SK-MEL-5 (cell line): ENCODE results near the gene RRP1. TPM values are rescaled to one million over a fixed set of nuclear protein-coding genes. Genes with fewer than 3 reads are reported as not detected.

Experiments
- DNase-seq: peaks from one replicate; pipeline ENCODE4 v3.0.0-alpha.2; 2016; ENCODE audit warnings: low read depth, low spot score
- in situ Hi-C: cut with HindIII; loops from 2 replicates; pipeline ENCODE4 v1.10.0; 2016; ENCODE audit warnings: low sequenced_read_pairs, high pct_unique_total_duplicates, low pct_unique_long_range_greater_than_20kb
- polyA plus RNA-seq, 2 experiments: library from polyadenylated mRNA; depleted of rRNA; stranded (reverse); fragments of >200 nt; gene quantifications; 2 replicates each; pipeline ENCODE4 v1.2.3, GENCODE V29; 2015
- total RNA-seq: library from RNA; depleted of rRNA; stranded (reverse); fragments of >200 nt; shearing (Covaris generic); gene quantifications from 2 replicates; pipeline ENCODE4 v1.2.3, GENCODE V29; 2014; rRNA removed

Gene RRP1
- 23.1 and 25.7 TPM in 2 replicates for total RNA-seq
- polyA plus RNA-seq (2015; cell fraction: cytosol; rRNA removed), result 21.8 TPM in 2 replicates
- 85.5 and 108 TPM in 2 replicates for polyA plus RNA-seq (2015; cell fraction: nucleus; rRNA removed)

DNA sequence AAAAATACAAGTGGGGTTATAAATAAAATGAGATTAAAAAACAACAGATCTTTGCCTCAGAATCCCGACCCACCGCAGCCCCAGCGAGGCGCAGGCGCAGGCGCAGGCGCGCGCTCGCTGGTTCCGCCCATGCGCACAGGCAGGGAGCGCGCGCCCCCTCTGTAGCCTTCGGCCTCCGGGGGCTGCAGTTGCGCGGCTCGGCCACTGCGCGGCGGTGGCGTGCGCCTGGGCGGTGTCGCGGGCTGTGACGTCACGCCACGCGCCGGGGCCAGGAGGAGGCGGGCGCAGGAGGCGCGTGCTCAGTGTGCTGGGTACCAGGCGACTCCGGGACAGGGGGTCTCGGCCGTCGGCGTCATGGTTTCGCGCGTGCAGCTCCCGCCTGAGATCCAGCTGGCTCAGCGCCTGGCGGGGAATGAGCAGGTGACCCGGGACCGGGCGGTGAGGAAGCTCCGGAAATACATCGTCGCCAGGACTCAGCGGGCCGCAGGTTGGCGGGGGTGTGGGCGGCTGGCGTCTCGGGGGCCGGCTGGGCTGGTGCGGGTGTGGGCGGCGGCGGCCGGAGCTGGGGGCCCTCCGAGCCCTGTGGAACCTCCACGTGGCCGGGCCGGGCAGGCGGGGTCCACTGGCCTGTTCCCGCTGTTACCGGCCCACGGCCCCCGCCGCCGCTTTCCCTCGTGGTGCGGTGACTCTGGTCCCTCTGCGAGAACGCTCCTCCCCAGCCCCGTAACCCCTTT lies at the start of gene RRP1:
TSS of gene RRP1 (plus strand) at position 302 of the 734 bp plus-strand sequence. CDS start at position 355, 53 bp downstream.
- in situ Hi-C loops, result no loop called here
- peak; percentile 81 for DNase-seq

DNA sequence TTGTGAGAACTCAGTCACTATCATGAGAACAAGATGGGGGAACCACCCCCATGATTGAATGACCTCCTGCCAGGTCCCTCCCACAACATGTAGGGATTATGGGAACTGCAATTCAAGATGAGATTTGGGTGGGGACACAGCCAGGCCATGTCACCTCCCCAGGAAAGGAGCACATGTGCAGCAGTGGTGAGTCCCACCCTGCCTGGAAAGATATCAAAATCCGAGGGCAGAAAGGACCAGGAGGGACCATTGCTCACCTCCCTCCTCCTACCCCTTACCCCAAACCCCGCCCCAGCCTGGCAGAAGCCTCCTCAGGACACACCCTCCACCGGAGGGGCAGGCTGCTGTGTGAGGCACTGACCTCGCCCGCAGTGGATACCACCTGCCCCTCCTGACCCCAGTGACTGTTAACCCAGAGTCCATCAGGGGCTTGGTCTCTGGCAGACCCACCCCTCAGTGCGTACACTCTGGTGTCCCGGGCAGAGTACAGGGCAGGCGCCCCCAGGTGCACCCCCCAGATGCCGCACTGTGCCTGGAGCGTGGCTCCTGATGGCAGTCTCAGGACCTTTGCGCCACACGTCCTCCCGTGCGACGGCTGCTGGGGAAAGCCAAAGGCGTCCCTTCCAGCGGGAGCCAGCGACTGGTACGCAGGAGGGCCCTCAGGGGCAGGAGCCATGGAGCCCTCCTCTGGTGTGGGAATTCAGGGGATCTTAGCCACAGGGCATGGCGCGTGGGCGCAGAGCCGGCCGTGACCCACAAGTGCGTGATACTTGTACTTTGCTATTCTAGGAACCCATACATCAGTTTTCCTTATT lies 49.5 kb upstream of the RRP1 start:
- in situ Hi-C loops, result no loop called here
- DNase-seq, result no peak

- in situ Hi-C loops, result no loop called here
- DNase-seq, result peak; percentile 35
These were observed 48.8 kb upstream of the RRP1 start for GRCh38 chr21:43740497-43741156.

DNA sequence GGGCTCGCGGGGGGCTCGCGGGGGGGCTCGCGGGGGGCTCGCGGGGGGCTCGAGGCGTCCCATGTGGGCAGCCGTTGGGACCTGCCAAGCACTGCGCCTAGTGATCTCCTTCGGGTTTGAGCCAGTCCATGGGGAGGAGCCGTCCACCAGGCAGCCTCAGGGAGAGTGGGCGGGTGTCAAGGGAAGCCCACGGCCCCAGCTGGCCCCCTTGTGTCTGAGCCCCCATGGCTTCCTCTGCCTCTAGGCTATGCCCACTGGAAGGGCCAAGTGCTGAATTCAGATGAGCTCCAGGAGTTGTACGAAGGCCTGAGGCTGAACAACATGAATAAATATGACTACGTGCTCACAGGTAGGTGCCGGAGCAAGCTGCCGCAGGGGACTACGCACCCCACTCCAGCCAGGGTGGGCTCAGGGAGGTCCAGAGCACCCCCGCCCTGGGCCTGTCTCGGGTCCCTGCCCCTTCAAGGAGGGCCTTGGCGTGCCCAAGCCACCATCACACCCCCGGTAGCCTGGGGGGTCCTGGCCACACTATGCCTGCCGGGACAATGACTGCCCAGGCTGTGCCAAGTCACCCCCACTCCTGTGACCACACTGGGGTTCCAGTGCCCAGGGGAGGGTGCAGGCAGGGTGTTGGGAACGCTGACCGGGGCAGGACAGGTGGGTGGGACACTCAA lies 47.8 kb upstream of the RRP1 start:
- in situ Hi-C loops, result no loop called here
- DNase-seq, result no peak

DNA sequence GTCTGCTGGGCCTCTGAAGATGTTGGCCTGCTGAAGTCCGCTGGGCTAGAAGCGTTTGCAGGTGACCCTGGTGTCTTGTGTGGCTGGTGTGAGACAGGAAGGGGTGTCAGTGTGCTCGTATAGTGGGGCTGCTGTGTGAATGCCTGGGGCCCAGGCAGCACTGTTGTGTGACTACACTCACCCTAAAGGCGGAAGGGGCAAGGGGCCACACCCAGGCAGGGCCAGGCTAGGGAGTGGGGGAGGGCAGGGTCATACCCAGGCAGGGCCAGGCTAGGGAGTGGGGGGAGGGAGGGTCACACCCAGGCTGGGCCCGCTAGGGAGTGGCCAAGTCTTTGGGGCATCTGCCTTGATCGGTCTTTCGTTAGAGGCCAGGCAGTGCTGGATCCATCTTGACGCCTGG lies 45.4 kb upstream of the RRP1 start:
- in situ Hi-C loops, result no loop called here
- no peak for DNase-seq

DNA sequence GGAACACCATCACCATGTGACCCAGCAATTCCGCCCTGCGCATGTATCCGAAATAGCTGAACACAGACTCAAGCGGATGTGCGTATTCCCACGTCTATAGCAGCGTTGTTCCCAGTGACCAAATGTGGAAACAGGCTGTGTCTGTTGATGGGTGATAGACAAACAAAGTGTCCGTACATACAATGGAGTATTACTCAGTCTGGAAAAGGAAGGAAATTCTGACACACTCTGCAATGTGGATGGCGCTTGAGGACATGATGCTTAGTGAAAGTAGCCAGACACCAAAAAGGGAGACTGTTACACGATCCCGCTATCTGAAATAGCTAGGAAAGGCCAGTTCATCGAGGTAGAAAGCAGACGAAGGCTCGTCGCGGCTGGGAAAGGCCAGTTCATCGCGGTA lies 44.7 kb upstream of the RRP1 start:
- no peak for DNase-seq
- in situ Hi-C loops, result no loop called here

- in situ Hi-C loops, result no loop called here
- no peak for DNase-seq
These were observed 43.4 kb upstream of the RRP1 start for GRCh38 chr21:43745772-43746517.

GRCh38 chr21:43748622-43749021 lies 40.8 kb upstream of the RRP1 start:
- no peak for DNase-seq
- in situ Hi-C loops, result no loop called here

DNA sequence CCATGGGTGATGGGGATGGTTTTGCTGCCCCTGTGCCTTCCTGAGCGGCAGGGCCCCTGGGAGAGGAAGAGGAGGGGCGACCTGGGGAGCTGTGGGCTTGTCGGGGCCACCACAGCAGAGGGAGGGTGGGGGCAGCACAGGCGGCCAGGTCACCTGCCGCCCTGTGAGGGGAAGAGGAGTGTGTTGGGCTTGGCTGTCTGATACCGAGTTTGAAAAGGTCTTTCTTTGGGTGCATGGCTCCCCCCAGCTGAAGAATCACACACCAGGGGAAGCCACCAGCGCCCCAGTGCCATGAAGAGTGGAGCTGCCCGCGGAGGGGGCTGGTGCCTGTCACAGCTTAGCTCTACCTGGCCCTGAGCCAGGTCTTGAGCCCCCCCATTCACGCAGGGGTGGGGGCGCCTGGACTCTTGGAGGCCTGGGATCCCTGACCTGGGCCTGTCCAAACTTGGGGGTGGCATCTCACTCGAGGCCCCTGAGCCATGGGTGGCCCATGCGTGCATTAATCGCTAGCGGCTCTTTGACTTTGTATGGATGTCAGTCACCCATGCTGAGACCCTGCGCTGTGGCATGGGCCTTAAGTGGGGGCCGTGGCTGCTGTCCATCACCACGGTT lies 39.6 kb upstream of the RRP1 start:
- DNase-seq, result no peak
- in situ Hi-C loops, result no loop called here

GRCh38 chr21:43750339-43751033 lies 38.9 kb upstream of the RRP1 start:
- in situ Hi-C loops, result no loop called here
- DNase-seq, result no peak

- DNase-seq, result no peak
- in situ Hi-C loops, result no loop called here
These were observed 37.3 kb upstream of the RRP1 start for GRCh38 chr21:43751955-43752591.

DNA sequence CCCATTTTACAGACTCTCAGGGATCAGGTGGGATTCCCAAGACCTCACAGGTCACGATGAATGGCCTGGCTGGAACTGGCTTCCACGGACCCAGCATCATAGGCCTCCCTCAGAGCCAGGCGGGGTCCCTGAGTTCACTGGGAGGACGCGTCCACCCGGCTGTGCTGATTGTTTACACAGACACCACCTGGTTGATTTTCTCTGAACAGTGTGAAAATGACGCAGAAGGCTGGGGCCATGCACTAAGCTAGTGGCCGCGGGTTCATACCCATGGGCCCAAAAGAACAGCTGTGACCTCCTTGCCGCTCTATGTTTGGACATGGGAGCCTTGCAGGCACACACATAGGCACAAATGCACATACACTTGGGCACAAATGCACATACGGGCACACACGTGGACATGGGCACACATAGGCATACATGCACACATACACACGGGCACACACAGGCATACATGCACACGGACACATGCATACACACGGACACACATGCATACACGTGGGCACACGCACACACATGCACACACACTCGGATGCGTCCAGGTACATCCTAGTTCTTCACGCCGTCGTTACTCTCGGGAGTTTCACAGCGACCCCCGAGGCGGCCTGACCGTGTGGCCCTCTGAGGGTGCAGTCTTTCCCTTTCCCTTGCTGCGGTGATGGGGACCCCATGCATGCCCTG lies 36.5 kb upstream of the RRP1 start:
- in situ Hi-C loops, result no loop called here
- DNase-seq, result no peak

- in situ Hi-C loops, result no loop called here
- DNase-seq, result no peak
These were observed 36.0 kb upstream of the RRP1 start for GRCh38 chr21:43753439-43753799.

GRCh38 chr21:43754948-43755781 lies 34.2 kb upstream of the RRP1 start:
- in situ Hi-C loops, result no loop called here

More at GRCh38 chr21:43754948-43755781, 34.2 kb upstream of the RRP1 start:
- DNase-seq, result no peak
